Heart left ventricle (tissue), 13 donors: ENCODE results near the gene RTP2.

ENCODE experiments used
- CTCF ChIP-seq, 12 donors: fragments of 200-600 bp; sonication (generic) in 4 of 12; IDR thresholded peaks; one replicate each; pipeline versions ENCODE4 v1.5.0 to v1.8.0; 2018 to 2022; ENCODE audit warnings: antibody characterized with exemption in 12 of 12, mild to moderate bottlenecking in 5 of 12
- POLR2A ChIP-seq, 2 donors: fragments of 450-650 bp; IDR thresholded peaks; one replicate each; pipeline ENCODE4 v1.6.1; 2017; ENCODE audit warnings: antibody characterized with exemption in 2 of 2, mild to moderate bottlenecking in 2 of 2, moderate library complexity in 2 of 2
- donor health status: ischemic (EF 13 %, LVEDD 7.1; RV severe dilation, severe dysfunction).
- donor health status: DM: no; HTN: yes; CAD: no.
- donor health status: DM: no; HTN: no; CAD: no.
- donor health status: ischemic (EF 25% LVEDD 6.9; RV normal size, moderate dysfunction).
- donor health status: ischemic (EF 25% LVEDD 5.7; RV mildly dilated, moderate dysfunction).
- donor health status: ischemic (EF 35%, LVEDD 5.7; RV mildly dilated, moderate dysfunction).
- donor health status: nonischemic (EF 11% LVEDD 7.7; RV severe dilation, severe dysfunction).
- donor health status: DM: yes; HTN: yes; CAD: no.
- donor health status: PGD.
- donor health status: ischemic (EF 29% LVEDD 5.4; RV normal size, mild dysfunction).
- donor health status: nonischemic (EF 23%, LVEDD 6.1; RV moderate dilation, normal function).

GRCh38 chr3:187735383-187735782 is 33.0 kb upstream of the RTP2 start:
- TF ChIP-seq CTCF (IDR thresholded peaks at IDR 0.05) = no peak
- TF ChIP-seq POLR2A (IDR thresholded peaks at IDR 0.05) = no peak
